GM19023 (cell line): ENCODE results near the gene RHOXF2.
A peak's percentile ranks its signal among the peaks of the same experiment; 100 is the strongest.
"Not testable (repeated sequence)": the region's sequence is repeated elsewhere in the genome, so short reads cannot be mapped to it uniquely, and the experiment has no call there.

Source experiments
- ATAC-seq: cut with Tn5 transposase; IDR thresholded peaks from one replicate; pipeline ENCODE4 v1.9.1; 2021; ENCODE audit warnings: mild to moderate bottlenecking, moderate library complexity; ENCODE audit not compliant: unreplicated experiment

The RHOXF2 gene

DNA sequence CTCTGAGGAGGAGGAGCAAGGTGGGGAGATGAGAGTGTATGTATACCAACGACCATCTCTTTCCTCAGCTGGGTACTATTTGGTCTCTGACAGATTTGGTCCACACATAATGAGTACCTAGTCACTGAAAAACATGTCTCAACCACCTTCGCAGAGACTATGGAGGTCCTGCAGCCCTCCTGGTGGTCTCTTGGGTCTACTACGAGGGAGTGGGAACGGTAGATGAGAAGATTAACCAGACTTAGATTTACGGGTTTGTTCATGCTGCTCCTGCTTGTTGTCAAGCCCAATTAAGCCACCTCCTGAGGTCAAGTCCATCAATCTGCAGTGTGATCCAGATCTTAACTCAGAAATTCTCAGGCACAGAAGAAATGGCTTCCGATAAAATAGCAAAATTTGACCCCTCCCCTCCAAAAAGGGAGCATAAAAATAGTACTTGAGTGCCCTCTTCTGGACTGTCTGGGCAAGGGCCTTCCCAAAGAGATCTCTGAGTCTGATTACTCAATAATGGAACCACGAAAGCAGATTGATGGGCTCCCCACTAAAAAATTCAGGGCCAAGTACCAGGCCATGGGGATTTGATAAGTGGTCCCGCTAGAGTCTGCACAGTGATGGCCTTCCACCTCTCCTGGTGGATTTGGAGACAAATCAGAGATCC lies 38.3 kb downstream of the RHOXF2 start:
- ATAC-seq: not testable (repeated sequence)

DNA sequence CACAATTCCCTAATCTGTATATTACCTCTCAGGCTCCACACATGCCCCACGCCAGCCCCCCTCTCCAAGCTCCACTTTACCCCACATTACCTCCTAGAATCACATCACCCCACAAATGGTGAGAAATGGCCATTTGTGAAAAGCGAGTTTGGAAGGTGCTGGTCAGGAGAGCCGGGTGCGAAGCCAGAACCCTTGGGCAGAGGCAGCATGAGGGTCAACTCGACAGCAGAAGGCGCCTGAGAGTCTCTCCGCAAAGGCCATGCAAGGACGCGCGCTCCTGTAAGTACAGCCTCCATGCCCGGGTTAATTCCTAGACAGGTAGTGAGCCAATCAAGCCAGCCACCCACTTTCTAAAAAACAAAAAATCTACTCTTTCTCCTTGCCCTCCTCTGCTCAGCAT lies 42.4 kb downstream of the RHOXF2 start:
- no peak for ATAC-seq

DNA sequence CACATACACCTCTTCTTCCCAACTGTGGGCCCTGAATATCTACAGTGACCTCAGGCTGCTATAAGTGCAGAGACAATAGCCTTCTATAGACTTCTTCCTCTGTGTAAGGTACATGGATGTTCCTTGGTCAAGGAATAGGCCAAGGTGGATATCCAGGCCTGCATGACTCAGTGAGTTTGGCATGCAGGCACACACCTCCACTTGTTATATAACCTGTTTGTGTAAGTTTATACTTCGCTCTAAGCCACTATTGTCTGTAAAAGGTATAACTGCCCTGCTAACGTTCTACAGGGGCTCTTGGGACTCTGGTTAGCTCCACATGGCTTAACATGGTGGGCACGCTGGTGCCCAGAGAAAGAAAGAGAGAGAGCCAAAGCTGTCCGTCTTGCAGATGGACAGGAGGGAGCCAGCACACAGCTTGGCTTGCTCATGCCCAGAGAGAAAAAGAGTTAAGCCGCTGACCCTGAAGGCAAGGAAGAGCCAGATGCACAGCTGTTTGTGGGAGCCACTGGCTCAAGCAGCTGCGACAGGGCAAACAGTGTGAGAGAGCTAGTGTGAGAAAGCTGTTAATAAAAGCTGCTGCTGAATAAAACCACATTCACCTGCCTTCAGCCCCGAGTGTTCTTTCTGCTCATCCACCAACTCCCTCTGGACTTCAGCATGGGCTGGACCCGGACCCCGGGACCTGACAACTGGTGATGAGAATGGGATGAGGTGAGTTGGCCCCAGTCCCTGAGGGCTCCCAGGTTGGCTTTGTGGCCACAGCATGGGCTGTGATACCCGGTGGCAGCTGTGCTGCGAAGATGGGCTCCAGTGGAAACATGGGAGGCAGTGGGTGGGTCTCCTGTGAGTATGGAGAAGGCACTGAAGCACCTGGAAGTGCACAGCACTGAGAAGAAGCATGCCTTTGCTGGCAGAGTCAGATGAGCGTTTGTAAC lies 47.7 kb downstream of the RHOXF2 start:
- no peak for ATAC-seq

DNA sequence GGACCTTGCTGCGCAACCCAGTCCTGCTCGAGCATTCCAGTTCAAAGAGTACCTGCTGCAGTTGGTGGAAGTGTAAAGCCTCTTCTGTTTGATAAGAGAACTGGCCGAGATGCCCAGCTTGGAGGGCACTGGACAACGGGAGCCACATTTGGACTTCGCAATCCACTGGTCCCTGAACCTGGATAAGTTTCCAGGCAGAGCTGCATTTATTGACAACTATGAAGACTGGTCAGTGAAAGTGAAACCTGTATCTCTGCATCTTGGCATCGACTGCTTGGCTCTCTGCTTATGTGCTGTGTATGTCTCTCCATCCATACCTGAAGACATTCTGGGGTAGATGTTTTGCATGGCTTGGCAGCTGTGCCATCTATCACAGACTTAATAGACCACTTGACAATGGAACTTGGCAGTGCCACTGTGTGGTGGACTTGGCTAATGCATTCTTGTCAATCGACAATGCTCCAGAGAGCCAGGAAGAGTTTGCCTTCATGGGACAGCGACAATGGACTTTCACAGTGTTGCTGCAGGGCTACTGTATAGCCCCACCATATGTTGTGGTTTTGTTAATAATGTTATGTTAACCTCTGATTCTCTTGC lies 48.7 kb downstream of the RHOXF2 start:
- no peak for ATAC-seq

DNA sequence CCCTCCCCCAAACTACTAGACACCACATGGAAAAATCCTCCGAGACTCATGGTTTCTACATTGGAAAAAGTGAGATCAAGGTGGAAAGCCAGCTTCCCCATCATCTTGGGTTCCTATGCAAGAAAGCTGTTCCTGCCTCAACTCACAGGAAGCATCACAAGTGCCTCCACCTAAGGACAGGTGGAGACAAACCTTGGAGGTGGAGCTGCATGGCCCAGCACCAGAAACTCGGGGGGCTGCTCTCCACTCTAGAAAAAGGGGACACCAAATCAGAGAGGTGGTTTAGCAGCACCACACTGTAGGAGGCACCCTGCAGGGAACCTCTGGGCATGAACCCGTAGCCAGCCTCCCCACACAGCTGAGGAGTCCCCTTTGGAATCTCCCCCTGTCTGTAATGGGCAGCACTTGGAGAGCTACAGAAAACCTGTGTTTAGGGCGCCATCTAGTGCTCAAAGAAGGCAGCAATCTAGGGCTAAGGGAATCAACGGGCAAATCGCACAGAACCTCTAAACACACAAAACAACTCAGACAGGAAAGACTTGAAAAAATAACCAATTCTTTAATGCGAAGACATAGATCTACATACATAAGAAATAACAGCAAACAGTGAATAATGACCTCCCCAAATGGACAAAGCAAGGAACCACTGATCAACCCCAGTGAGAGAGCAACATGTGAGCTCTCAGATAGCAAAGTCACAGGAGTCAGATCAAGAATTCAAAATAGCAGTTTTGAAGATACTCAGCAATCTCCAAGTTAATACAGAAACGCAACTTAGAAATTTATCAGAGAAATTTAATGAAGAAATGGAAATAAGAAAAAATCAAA lies 55.2 kb downstream of the RHOXF2 start:
- ATAC-seq: peak; percentile 89
